HEK293 (cell line): ENCODE results near the gene PCDH15.

Source experiments
- CTCF ChIA-PET: fragments of 350-600 bp; formaldehyde crosslinking; extraction: SDS; loops from one replicate; lab custom pipeline; 2021; ENCODE audit warnings: antibody characterized with exemption; lab: Yijun Ruan, JAX
- POLR2A ChIA-PET: fragments of 300-600 bp; formaldehyde crosslinking; extraction: SDS; loops from one replicate; lab custom pipeline; 2020; ENCODE audit warnings: antibody characterized with exemption, inconsistent platforms; lab: Yijun Ruan, JAX
- H3K27ac ChIP-seq: fragments of 200-500 bp; sonication (Bioruptor generic); 2 replicates; pipeline ENCODE4 v1.5.1; 2014; ENCODE audit warnings: low read depth, low read length, control low read depth, inconsistent platforms; ENCODE audit errors: extremely low read depth
- H3K36me3 ChIP-seq, 2 experiments: fragments of 200-500 bp in 1 of 2; sonication (Bioruptor generic) in 1 of 2; 1 replicate in 1 of 2; 2 replicates in 1 of 2; pipeline ENCODE4 v1.5.1; 2014 to 2017; ENCODE audit warnings: inconsistent platforms in 2 of 2, low read length in 2 of 2; ENCODE audit not compliant: control insufficient read depth in 2 of 2, insufficient read depth in 1 of 2
- H3K4me1 ChIP-seq: fragments of 200-500 bp; sonication (Bioruptor generic); 2 replicates; pipeline ENCODE4 v1.5.1; 2014; ENCODE audit warnings: mild to moderate bottlenecking, low read length, inconsistent platforms; ENCODE audit not compliant: control insufficient read depth, insufficient read depth
- H3K4me3 ChIP-seq: 2 replicates; pipeline ENCODE4 v1.5.1; 2011; ENCODE audit warnings: low read depth, mild to moderate bottlenecking, control low read depth, low read length, moderate library complexity
- H3K9me3 ChIP-seq: fragments of 200-500 bp; sonication (Bioruptor generic); 2 replicates; pipeline ENCODE4 v1.5.1; 2014; ENCODE audit warnings: low read depth, low read length, inconsistent platforms; ENCODE audit not compliant: control insufficient read depth, insufficient read depth
- BCL11B ChIP-seq: fragments of 450-650 bp; formaldehyde crosslinking; IDR thresholded peaks from 2 replicates; pipeline ENCODE4 v1.5.1; 2016; ENCODE audit warnings: low read depth, missing biosample characterization, missing genetic modification characterization
- CTCF ChIP-seq: fragments of 450-650 bp; formaldehyde crosslinking; IDR thresholded peaks from 2 replicates; pipeline ENCODE4 v1.5.1; 2016; ENCODE audit warnings: missing biosample characterization, missing genetic modification characterization
- FEZF1 ChIP-seq: fragments of 450-650 bp; formaldehyde crosslinking; IDR thresholded peaks from 2 replicates; pipeline ENCODE4 v1.5.1; 2016; ENCODE audit warnings: missing biosample characterization, missing genetic modification characterization
- PATZ1 ChIP-seq: fragments of 450-650 bp; formaldehyde crosslinking; IDR thresholded peaks from 2 replicates; pipeline ENCODE4 v1.5.1; 2016; ENCODE audit warnings: missing biosample characterization, missing genetic modification characterization
- PBX3 ChIP-seq: sonication (generic); formaldehyde crosslinking; IDR thresholded peaks from 2 replicates; pipeline ENCODE4 v1.8.1; 2022; ENCODE audit warnings: mild to moderate bottlenecking, moderate library complexity, missing genetic modification reagents
- REPIN1 ChIP-seq: fragments of 450-650 bp; formaldehyde crosslinking; IDR thresholded peaks from 2 replicates; pipeline ENCODE4 v1.5.1; 2017; ENCODE audit warnings: missing biosample characterization, missing genetic modification characterization, low read depth
- SP3 ChIP-seq: fragments of 450-650 bp; formaldehyde crosslinking; IDR thresholded peaks from 2 replicates; pipeline ENCODE4 v1.5.1; 2016; ENCODE audit warnings: missing biosample characterization, missing genetic modification characterization
- WT1 ChIP-seq: fragments of 450-650 bp; formaldehyde crosslinking; IDR thresholded peaks from 2 replicates; pipeline ENCODE4 v1.5.1; 2016; ENCODE audit warnings: missing biosample characterization, missing genetic modification characterization
- ZBTB44 ChIP-seq: fragments of 450-650 bp; IDR thresholded peaks from 2 replicates; pipeline ENCODE4 v1.5.1; 2018; ENCODE audit warnings: missing biosample characterization, mild to moderate bottlenecking, missing genetic modification characterization
- ZNF112 ChIP-seq: fragments of 450-650 bp; formaldehyde crosslinking; IDR thresholded peaks from 2 replicates; pipeline ENCODE4 v1.5.0; 2017; ENCODE audit warnings: missing biosample characterization, missing genetic modification characterization
- ZNF121 ChIP-seq: fragments of 450-650 bp; formaldehyde crosslinking; IDR thresholded peaks from 2 replicates; pipeline ENCODE4 v1.5.1; 2016; ENCODE audit warnings: missing biosample characterization, missing genetic modification characterization
- ZNF221 ChIP-seq: fragments of 450-650 bp; formaldehyde crosslinking; IDR thresholded peaks from 2 replicates; pipeline ENCODE4 v1.5.1; 2017; ENCODE audit warnings: missing biosample characterization, missing genetic modification characterization, borderline replicate concordance
- ZNF391 ChIP-seq: fragments of 450-650 bp; formaldehyde crosslinking; IDR thresholded peaks from 2 replicates; pipeline ENCODE4 v1.5.1; 2016; ENCODE audit warnings: low read depth, missing biosample characterization, missing genetic modification characterization, borderline replicate concordance
- ZNF416 ChIP-seq: fragments of 450-650 bp; formaldehyde crosslinking; IDR thresholded peaks from 2 replicates; pipeline ENCODE4 v1.5.1; 2016; ENCODE audit warnings: missing biosample characterization, missing genetic modification characterization
- ZNF514 ChIP-seq: fragments of 450-650 bp; formaldehyde crosslinking; IDR thresholded peaks from 2 replicates; pipeline ENCODE4 v1.5.1; 2016; ENCODE audit warnings: missing biosample characterization, missing genetic modification characterization
- ZNF529 ChIP-seq: fragments of 450-650 bp; formaldehyde crosslinking; IDR thresholded peaks from 2 replicates; pipeline ENCODE4 v1.5.1; 2017; ENCODE audit warnings: missing genetic modification characterization, missing biosample characterization; ENCODE audit not compliant: insufficient replicate concordance
- ZNF558 ChIP-seq: fragments of 450-650 bp; formaldehyde crosslinking; IDR thresholded peaks from 2 replicates; pipeline ENCODE4 v1.5.1; 2016; ENCODE audit warnings: missing biosample characterization, missing genetic modification characterization
- ZNF571 ChIP-seq: fragments of 450-650 bp; formaldehyde crosslinking; IDR thresholded peaks from 2 replicates; pipeline ENCODE4 v1.5.0; 2017; ENCODE audit warnings: missing biosample characterization, missing genetic modification characterization
- ZNF610 ChIP-seq: fragments of 450-650 bp; formaldehyde crosslinking; IDR thresholded peaks from 2 replicates; pipeline ENCODE4 v1.5.1; 2016; ENCODE audit warnings: missing biosample characterization, missing genetic modification characterization, borderline replicate concordance
- ZNF645 ChIP-seq: fragments of 450-650 bp; formaldehyde crosslinking; IDR thresholded peaks from 2 replicates; pipeline ENCODE4; 2016; ENCODE audit warnings: missing biosample characterization, missing genetic modification characterization
- ZNF837 ChIP-seq: fragments of 450-650 bp; formaldehyde crosslinking; IDR thresholded peaks from 2 replicates; pipeline ENCODE4 v1.5.1; 2016; ENCODE audit warnings: missing biosample characterization, missing genetic modification characterization

Gene PCDH15

GRCh38 chr10:54469587-54470323, 331.3 kb downstream of the PCDH15 start:
- H3K27ac ChIP-seq = no peak overlapping the region
- TF ChIP-seq ZNF837 (tag by site-specific recombination) = no peak
- TF ChIP-seq ZNF645 (tag by site-specific recombination) = no peak
- TF ChIP-seq PBX3 (CRISPR knock-in tag) = no peak
- TF ChIP-seq ZNF391 (tag by site-specific recombination) = no peak
- TF ChIP-seq ZNF529 = no peak
- TF ChIP-seq ZNF514 (tag by site-specific recombination) = no peak
- TF ChIP-seq BCL11B = no peak
- TF ChIP-seq ZBTB44 = no peak
- no peak for TF ChIP-seq CTCF (tag by site-specific recombination)
- no peak for TF ChIP-seq ZNF558 (tag by site-specific recombination)
- no peak for TF ChIP-seq ZNF221 (tag by site-specific recombination)
- no peak for TF ChIP-seq REPIN1
- no peak for TF ChIP-seq ZNF571 (tag by site-specific recombination)
- TF ChIP-seq ZNF416 (tag by site-specific recombination) = no peak
- TF ChIP-seq ZNF610 (tag by site-specific recombination) = no peak
- no peak for TF ChIP-seq SP3 (tag by site-specific recombination)
- TF ChIP-seq, all 188 proteins: peak for 0
- Histone ChIP-seq H3K4me1 (no peaks in the 10 kb centered on the region), H3K36me3 (no peaks in the 10 kb centered on the region), H3K4me3 (no peak overlapping the region), H3K9me3 (no peaks in the 10 kb centered on the region)
- CTCF ChIA-PET = no interaction called here
- POLR2A ChIA-PET = no interaction called here

GRCh38 chr10:54454271-54454670, 346.8 kb downstream of the PCDH15 start:
- H3K9me3 ChIP-seq = no peaks in the 10 kb centered on the region
- no peaks in the 10 kb centered on the region for H3K4me1 ChIP-seq
- no peak overlapping the region for H3K4me3 ChIP-seq
- no peak overlapping the region for H3K27ac ChIP-seq
- CTCF ChIA-PET = no interaction called here
- no peak for TF ChIP-seq FEZF1
- no peak for TF ChIP-seq PATZ1
- no peak for TF ChIP-seq WT1 (tag by site-specific recombination)
- no peak for TF ChIP-seq ZNF121 (tag by site-specific recombination)
- TF ChIP-seq ZNF112 (tag by site-specific recombination) = no peak
- POLR2A ChIA-PET = no interaction called here
- no peaks in the 10 kb centered on the region for H3K36me3 ChIP-seq
